Thoracic aorta (tissue), 2 donors: ENCODE measurements around the gene CCR5AS.

Experiments
- ATAC-seq: fragments of 150-250 bp; one replicate; pipeline ENCODE4 v1.8.0; 2017; ENCODE audit warnings: low read depth; ENCODE audit not compliant: insufficient number of reproducible peaks, low FRiP score
- DNase-seq: peaks from one replicate; pipeline ENCODE4 v3.0.0-alpha.2; 2020; ENCODE audit warnings: low spot score
- H3K27ac ChIP-seq, 2 donors: fragments of 200-600 bp; sonication (generic); 1 replicate in 1 of 2; 2 replicates in 1 of 2; pipeline ENCODE4 v1.5.1; 2016; ENCODE audit warnings: mild to moderate bottlenecking in 2 of 2, moderate library complexity in 2 of 2
- H3K27me3 ChIP-seq: fragments of 200-600 bp; sonication (generic); replicated peaks from 2 replicates; pipeline ENCODE4 v1.6.0; 2016; ENCODE audit warnings: mild to moderate bottlenecking; ENCODE audit not compliant: insufficient read depth
- H3K36me3 ChIP-seq: fragments of 200-600 bp; sonication (generic); one replicate; pipeline ENCODE4 v1.5.1; 2016
- H3K4me1 ChIP-seq, 2 donors: fragments of 200-600 bp; sonication (generic); 1 replicate in 1 of 2; 2 replicates in 1 of 2; pipeline versions ENCODE4 v1.5.1 to v1.6.0; 2016; ENCODE audit warnings: low read depth in 2 of 2, mild to moderate bottlenecking in 1 of 2; ENCODE audit not compliant: control insufficient read depth in 1 of 2
- H3K4me3 ChIP-seq: fragments of 200-600 bp; sonication (generic); 2 replicates; pipeline ENCODE4 v1.5.1; 2016; ENCODE audit warnings: mild to moderate bottlenecking
- H3K9me3 ChIP-seq: fragments of 200-600 bp; sonication (generic); 2 replicates; pipeline ENCODE4 v1.5.1; 2016
- TF ChIP-seq, protein P1 (sequence below): fragments of 200-600 bp; sonication (generic); IDR thresholded peaks from one replicate; pipeline ENCODE4 v1.5.1; 2019; ENCODE audit warnings: antibody characterized with exemption

Gene CCR5AS

GRCh38 chr3:46325645-46326300, 81.1 kb downstream of the CCR5AS start:
- Histone ChIP-seq H3K4me3 (no peak overlapping the region), H3K9me3 (no peaks in the 10 kb centered on the region), H3K27ac (no peak overlapping the region), H3K4me1 (no peaks in the 10 kb centered on the region), H3K36me3 (no peaks in the 10 kb centered on the region), H3K27me3 (no peaks in the 10 kb centered on the region)
- DNase-seq (no peak), ATAC-seq (no peak)
- TF ChIP-seq, protein P1, sequence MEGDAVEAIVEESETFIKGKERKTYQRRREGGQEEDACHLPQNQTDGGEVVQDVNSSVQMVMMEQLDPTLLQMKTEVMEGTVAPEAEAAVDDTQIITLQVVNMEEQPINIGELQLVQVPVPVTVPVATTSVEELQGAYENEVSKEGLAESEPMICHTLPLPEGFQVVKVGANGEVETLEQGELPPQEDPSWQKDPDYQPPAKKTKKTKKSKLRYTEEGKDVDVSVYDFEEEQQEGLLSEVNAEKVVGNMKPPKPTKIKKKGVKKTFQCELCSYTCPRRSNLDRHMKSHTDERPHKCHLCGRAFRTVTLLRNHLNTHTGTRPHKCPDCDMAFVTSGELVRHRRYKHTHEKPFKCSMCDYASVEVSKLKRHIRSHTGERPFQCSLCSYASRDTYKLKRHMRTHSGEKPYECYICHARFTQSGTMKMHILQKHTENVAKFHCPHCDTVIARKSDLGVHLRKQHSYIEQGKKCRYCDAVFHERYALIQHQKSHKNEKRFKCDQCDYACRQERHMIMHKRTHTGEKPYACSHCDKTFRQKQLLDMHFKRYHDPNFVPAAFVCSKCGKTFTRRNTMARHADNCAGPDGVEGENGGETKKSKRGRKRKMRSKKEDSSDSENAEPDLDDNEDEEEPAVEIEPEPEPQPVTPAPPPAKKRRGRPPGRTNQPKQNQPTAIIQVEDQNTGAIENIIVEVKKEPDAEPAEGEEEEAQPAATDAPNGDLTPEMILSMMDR = no peak

DNA sequence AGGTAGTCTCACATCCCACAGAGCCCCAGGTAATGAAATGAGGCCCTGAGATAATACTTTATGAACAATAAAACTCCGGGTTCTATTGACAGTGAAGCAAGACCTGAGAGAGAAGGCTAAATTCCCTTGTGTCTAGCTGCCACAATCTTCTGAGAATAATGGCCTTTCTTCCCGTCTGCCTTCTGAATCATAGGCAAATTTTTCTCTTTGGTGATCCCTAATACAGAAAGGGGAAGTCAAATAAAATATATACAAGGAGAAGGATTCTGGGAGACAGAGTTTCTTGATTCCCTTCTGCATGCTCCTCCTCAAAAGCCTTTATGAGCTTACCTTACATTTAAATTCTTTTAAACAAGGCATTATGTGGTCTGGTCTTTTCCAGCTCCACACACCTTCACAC, 82.8 kb downstream of the CCR5AS start:
- Histone ChIP-seq H3K27me3 (no peaks in the 10 kb centered on the region), H3K27ac (no peak overlapping the region), H3K9me3 (no peaks in the 10 kb centered on the region), H3K4me3 (no peak overlapping the region), H3K4me1 (no peaks in the 10 kb centered on the region), H3K36me3 (no peaks in the 10 kb centered on the region)
- DNase-seq = no peak
- TF ChIP-seq, protein P1 = no peak
- no peak for ATAC-seq

DNA sequence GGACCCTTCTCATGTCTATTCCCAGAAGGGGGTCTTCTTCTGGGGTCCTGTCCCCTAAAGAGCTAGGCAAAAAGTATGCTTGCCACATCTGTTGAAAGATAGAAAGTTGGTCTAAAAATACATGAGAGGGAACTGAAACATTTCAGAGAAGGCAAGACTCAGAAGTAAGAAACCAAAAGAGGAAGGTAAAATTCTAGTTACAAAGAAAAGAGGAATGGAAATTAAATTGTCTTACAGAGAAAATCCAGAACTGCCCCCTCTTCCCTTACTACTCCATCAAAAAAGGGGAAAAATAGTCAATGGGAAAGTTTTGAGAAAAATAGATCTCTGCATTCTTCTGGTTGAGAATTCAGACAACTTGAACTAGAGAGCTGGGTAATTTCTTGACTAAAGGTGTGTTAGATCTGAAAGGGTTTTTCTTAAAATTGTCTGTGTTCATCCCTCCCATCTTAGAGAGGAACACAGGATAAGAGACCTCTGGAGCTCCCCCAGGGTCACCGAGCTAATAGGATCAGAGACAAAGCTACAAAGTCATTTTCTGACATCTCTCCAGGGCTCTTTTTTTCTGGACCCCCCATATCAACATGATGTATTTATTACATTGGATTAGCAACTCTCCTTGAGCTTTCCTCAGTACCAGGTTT, 85.3 kb downstream of the CCR5AS start:
- TF ChIP-seq, protein P1 = no peak
- Histone ChIP-seq H3K36me3 (no peaks in the 10 kb centered on the region), H3K9me3 (no peaks in the 10 kb centered on the region), H3K27ac (no peak overlapping the region), H3K4me3 (no peak overlapping the region), H3K27me3 (no peaks in the 10 kb centered on the region), H3K4me1 (no peaks in the 10 kb centered on the region)
- DNase-seq (no peak), ATAC-seq (no peak)

GRCh38 chr3:46318207-46318927, 88.5 kb downstream of the CCR5AS start:
- Histone ChIP-seq H3K9me3 (no peaks in the 10 kb centered on the region), H3K36me3 (no peaks in the 10 kb centered on the region), H3K27me3 (no peaks in the 10 kb centered on the region), H3K4me3 (no peak overlapping the region), H3K4me1 (peaks cover 0 to under 1% of the 10 kb centered on the region in 2 donors), H3K27ac (no peak overlapping the region)
- DNase-seq = no peak
- ATAC-seq = no peak
- TF ChIP-seq, protein P1 = no peak

GRCh38 chr3:46316206-46316605, 90.7 kb downstream of the CCR5AS start:
- H3K36me3 ChIP-seq = no peaks in the 10 kb centered on the region
- H3K4me1 ChIP-seq = peaks cover 0 to 3% of the 10 kb centered on the region in 2 donors
- no peak for ATAC-seq
- DNase-seq = no peak
- no peak overlapping the region for H3K27ac ChIP-seq
- TF ChIP-seq, protein P1 = no peak
- H3K27me3 ChIP-seq = no peaks in the 10 kb centered on the region
- H3K4me3 ChIP-seq = no peak overlapping the region
- no peaks in the 10 kb centered on the region for H3K9me3 ChIP-seq
